ENCODE results near the gene DNTT.

Gene DNTT

GRCh38 chr10:96344178-96344577 lies 39.9 kb downstream of the DNTT start:
- Histone ChIP-seq H3K9me2 (replicated peaks; ENCODE audit: low read depth, low read length) (no peaks in the 10 kb centered on the region; the same call in 1 of the 2 replicates), H3F3A (ENCODE audit: low read depth) (no peaks in the 10 kb centered on the region), H3K79me2 (ENCODE audit: insufficient read depth, low read length) (no peaks in the 10 kb centered on the region), H4K20me1 (ENCODE audit: insufficient read depth, low read length, poor library complexity, severe bottlenecking) (no peaks in the 10 kb centered on the region), H3K27me3 (ENCODE audit: insufficient read depth, low read length, poor library complexity, severe bottlenecking) (peaks cover 8% of the 10 kb centered on the region), H3K36me3 (ENCODE audit: insufficient read depth, low read length) (no peaks in the 10 kb centered on the region), H3K9me3 (ENCODE audit: insufficient read depth, low read depth, low read length) (peaks cover 9% of the 10 kb centered on the region; the same call in 1 of the 2 replicates), H2AFZ (ENCODE audit: low read length) (no peak overlapping the region), H3K4me2 (ENCODE audit: low read depth, low read length, poor library complexity, severe bottlenecking) (no peak overlapping the region), H3K4me3 (ENCODE audit: low read length, poor library complexity, severe bottlenecking) (no peak overlapping the region), H3K4me1 (ENCODE audit: insufficient read depth, low read length, poor library complexity, severe bottlenecking) (no peaks in the 10 kb centered on the region), H3K9ac (ENCODE audit: low read depth, low read length, poor library complexity, severe bottlenecking) (no peak overlapping the region)
- TF ChIP-seq EZH2phosphoT487 (IDR thresholded peaks at IDR 0.05; ENCODE audit: borderline replicate concordance), result no peak
- no peak for TF ChIP-seq CTCF (conservative IDR thresholded peaks at IDR 0.05; ENCODE audit: low read length)

- peaks cover 8% of the 10 kb centered on the region for H3K27me3 ChIP-seq (ENCODE audit: insufficient read depth, low read length, poor library complexity, severe bottlenecking)
- peaks cover 9% of the 10 kb centered on the region; the same call in 1 of the 2 replicates for H3K9me3 ChIP-seq (ENCODE audit: insufficient read depth, low read depth, low read length)
- H3K36me3 ChIP-seq (ENCODE audit: insufficient read depth, low read length), result no peaks in the 10 kb centered on the region
- TF ChIP-seq CTCF (conservative IDR thresholded peaks at IDR 0.05; ENCODE audit: low read length), result no peak
- no peak for TF ChIP-seq EZH2phosphoT487 (IDR thresholded peaks at IDR 0.05; ENCODE audit: borderline replicate concordance)
- no peaks in the 10 kb centered on the region for H3F3A ChIP-seq (ENCODE audit: low read depth)
- H3K9me2 ChIP-seq (replicated peaks; ENCODE audit: low read depth, low read length), result no peaks in the 10 kb centered on the region; the same call in 1 of the 2 replicates
- H2AFZ ChIP-seq (ENCODE audit: low read length), result no peak overlapping the region
- H3K79me2 ChIP-seq (ENCODE audit: insufficient read depth, low read length), result no peaks in the 10 kb centered on the region
- no peak overlapping the region for H3K9ac ChIP-seq (ENCODE audit: low read depth, low read length, poor library complexity, severe bottlenecking)
- H3K4me3 ChIP-seq (ENCODE audit: low read length, poor library complexity, severe bottlenecking), result no peak overlapping the region
- no peaks in the 10 kb centered on the region for H3K4me1 ChIP-seq (ENCODE audit: insufficient read depth, low read length, poor library complexity, severe bottlenecking)
- H3K4me2 ChIP-seq (ENCODE audit: low read depth, low read length, poor library complexity, severe bottlenecking), result no peak overlapping the region
- H4K20me1 ChIP-seq (ENCODE audit: insufficient read depth, low read length, poor library complexity, severe bottlenecking), result no peaks in the 10 kb centered on the region
These were observed 41.0 kb downstream of the DNTT start for GRCh38 chr10:96345222-96345621.

GRCh38 chr10:96346295-96346694 lies 42.1 kb downstream of the DNTT start:
- Histone ChIP-seq H3K79me2 (ENCODE audit: insufficient read depth, low read length) (no peaks in the 10 kb centered on the region), H3K4me3 (ENCODE audit: low read length, poor library complexity, severe bottlenecking) (no peak overlapping the region), H3K9ac (ENCODE audit: low read depth, low read length, poor library complexity, severe bottlenecking) (no peak overlapping the region), H2AFZ (ENCODE audit: low read length) (no peak overlapping the region), H3F3A (ENCODE audit: low read depth) (no peaks in the 10 kb centered on the region), H3K9me2 (replicated peaks; ENCODE audit: low read depth, low read length) (no peaks in the 10 kb centered on the region; the same call in 1 of the 2 replicates), H4K20me1 (ENCODE audit: insufficient read depth, low read length, poor library complexity, severe bottlenecking) (no peaks in the 10 kb centered on the region), H3K36me3 (ENCODE audit: insufficient read depth, low read length) (no peaks in the 10 kb centered on the region), H3K4me2 (ENCODE audit: low read depth, low read length, poor library complexity, severe bottlenecking) (no peak overlapping the region), H3K4me1 (ENCODE audit: insufficient read depth, low read length, poor library complexity, severe bottlenecking) (no peaks in the 10 kb centered on the region), H3K27me3 (ENCODE audit: insufficient read depth, low read length, poor library complexity, severe bottlenecking) (peaks cover 8% of the 10 kb centered on the region), H3K9me3 (ENCODE audit: insufficient read depth, low read depth, low read length) (peaks cover 9% of the 10 kb centered on the region; the same call in 1 of the 2 replicates)
- TF ChIP-seq CTCF (conservative IDR thresholded peaks at IDR 0.05; ENCODE audit: low read length) (no peak), EZH2phosphoT487 (IDR thresholded peaks at IDR 0.05; ENCODE audit: borderline replicate concordance) (no peak)
